ENCODE measurements around the gene CYP2E1. TPM values are rescaled to one million over a fixed set of nuclear protein-coding genes. Genes with fewer than 3 reads are reported as not detected.
"Not testable (repeated sequence)": the region's sequence is repeated elsewhere in the genome, so short reads cannot be mapped to it uniquely, and the experiment has no call there.

CYP2E1 gene
- total RNA-seq, 2 experiments from 2014 or later, result 0.43 to 0.87 TPM

GRCh38 chr10:133577037-133577436, 49.9 kb downstream of the CYP2E1 start:
- ATAC-seq; CTCF ChIA-PET; H3K36me3 Mint-ChIP-seq (ENCODE audit: low read depth); H3K4me1 Mint-ChIP-seq (ENCODE audit: low read depth); H3K4me3 Mint-ChIP-seq; H3K27me3 Mint-ChIP-seq; intact Hi-C loops (cut with micrococcal nuclease); DNase-seq; POLR2A ChIA-PET; H3K27ac Mint-ChIP-seq: not testable (repeated sequence)
- H3K9me3 Mint-ChIP-seq, result peaks cover 13% of the 10 kb centered on the region

Other genes starting within 250 kb of the CYP2E1 start
- gene TUBGCP2, start 218.5 kb upstream of the CYP2E1 start, total RNA-seq, result 10 to 100 TPM; 54.1 to 57.5 TPM
- gene ZNF511, start 218.4 kb upstream of the CYP2E1 start, total RNA-seq, result 10 to 100 TPM; 58.0 to 60.1 TPM
- gene CALY, start 190.5 kb upstream of the CYP2E1 start, total RNA-seq, result not detected
- gene PRAP1, start 180.0 kb upstream of the CYP2E1 start, total RNA-seq, result not detected
- 10 to 100 TPM; 32.2 to 33.7 TPM for gene FUOM, start 169.3 kb upstream of the CYP2E1 start, total RNA-seq
- 10 to 100 TPM; 50.7 to 51.4 TPM for gene ECHS1, start 154.0 kb upstream of the CYP2E1 start, total RNA-seq
- 1 to 10 TPM; 4.2 to 4.6 TPM for gene PAOX, start 148.1 kb upstream of the CYP2E1 start, total RNA-seq
- 10 to 100 TPM; 45.7 to 48.9 TPM for gene MTG1, start 133.2 kb upstream of the CYP2E1 start, total RNA-seq
- gene SPRN, start 102.7 kb upstream of the CYP2E1 start, total RNA-seq, result not detected
- 1 to 10 TPM; 2.8 to 2.9 TPM for gene SCART1, start 73.4 kb upstream of the CYP2E1 start, total RNA-seq
- not detected for gene SYCE1, start 38.2 kb downstream of the CYP2E1 start, total RNA-seq
- gene FRG2B, start 99.4 kb downstream of the CYP2E1 start, total RNA-seq, result not detected

Data from activated CD8-positive, alpha-beta T cell treated with anti-CD3 and anti-CD28 coated beads for 36 hours (primary cell).